A549 (cell line): ENCODE results near the gene SLC22A23.

Source experiments
- POLR2A ChIP-seq: IDR thresholded peaks from 2 replicates; pipeline ENCODE4 v1.6.1; 2012; ENCODE audit warnings: mild to moderate bottlenecking, low read length
- RAD21 ChIP-seq, 2 experiments: fragments of >200 bp in 1 of 2; sonication (Bioruptor Twin) in 1 of 2; formaldehyde crosslinking in 1 of 2; IDR thresholded peaks in 1 of 2; conservative IDR thresholded peaks in 1 of 2; 2 replicates in 1 of 2; 3 replicates in 1 of 2; pipeline ENCODE4 v1.6.1; 2012 to 2018; ENCODE audit warnings: inconsistent platforms in 1 of 2
- TF ChIP-seq, protein P1 (sequence below): fragments of >200 bp; sonication (Bioruptor Twin); formaldehyde crosslinking; IDR thresholded peaks from 3 replicates; pipeline ENCODE4 v1.5.1; 2016

DNA sequence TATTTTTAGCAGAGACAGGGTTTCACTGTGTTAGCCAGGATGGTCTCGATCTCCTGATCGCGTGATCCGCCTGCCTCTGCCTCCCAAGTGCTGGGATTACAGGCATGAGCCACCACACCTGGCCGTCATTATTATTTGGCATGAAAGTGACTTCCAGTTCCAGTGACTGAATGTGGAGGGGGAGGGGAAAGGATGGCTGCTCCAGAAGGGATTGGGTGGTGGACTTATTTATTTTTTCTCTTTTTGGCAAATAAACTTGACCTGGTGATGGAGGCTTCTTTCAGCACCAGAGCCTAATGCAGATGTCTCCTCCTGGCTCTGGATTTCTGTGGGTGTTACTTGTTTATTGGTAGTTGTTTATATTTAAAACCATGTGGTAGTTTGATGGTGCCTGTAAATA lies 16.9 kb upstream of the SLC22A23 start:
- TF ChIP-seq, protein P1, sequence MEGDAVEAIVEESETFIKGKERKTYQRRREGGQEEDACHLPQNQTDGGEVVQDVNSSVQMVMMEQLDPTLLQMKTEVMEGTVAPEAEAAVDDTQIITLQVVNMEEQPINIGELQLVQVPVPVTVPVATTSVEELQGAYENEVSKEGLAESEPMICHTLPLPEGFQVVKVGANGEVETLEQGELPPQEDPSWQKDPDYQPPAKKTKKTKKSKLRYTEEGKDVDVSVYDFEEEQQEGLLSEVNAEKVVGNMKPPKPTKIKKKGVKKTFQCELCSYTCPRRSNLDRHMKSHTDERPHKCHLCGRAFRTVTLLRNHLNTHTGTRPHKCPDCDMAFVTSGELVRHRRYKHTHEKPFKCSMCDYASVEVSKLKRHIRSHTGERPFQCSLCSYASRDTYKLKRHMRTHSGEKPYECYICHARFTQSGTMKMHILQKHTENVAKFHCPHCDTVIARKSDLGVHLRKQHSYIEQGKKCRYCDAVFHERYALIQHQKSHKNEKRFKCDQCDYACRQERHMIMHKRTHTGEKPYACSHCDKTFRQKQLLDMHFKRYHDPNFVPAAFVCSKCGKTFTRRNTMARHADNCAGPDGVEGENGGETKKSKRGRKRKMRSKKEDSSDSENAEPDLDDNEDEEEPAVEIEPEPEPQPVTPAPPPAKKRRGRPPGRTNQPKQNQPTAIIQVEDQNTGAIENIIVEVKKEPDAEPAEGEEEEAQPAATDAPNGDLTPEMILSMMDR: no peak
- TF ChIP-seq POLR2A (no peak), RAD21 (conservative IDR thresholded peaks at IDR 0.05 in 1 of 2, IDR thresholded peaks at IDR 0.05 in 1 of 2) (no peak)
